PC-3 (cell line): ENCODE measurements around the gene KCNJ10.

Source experiments
- CTCF ChIP-seq: fragments of 300-600 bp; sonication (generic); conservative IDR thresholded peaks from 2 replicates; pipeline ENCODE4 v1.5.1; 2017; ENCODE audit warnings: antibody characterized with exemption, low read depth, mild to moderate bottlenecking, low read length
- EZH2phosphoT487 ChIP-seq: fragments of 300-600 bp; sonication (generic); IDR thresholded peaks from 2 replicates; pipeline ENCODE4 v1.6.1; 2018; ENCODE audit warnings: mild to moderate bottlenecking, antibody characterized with exemption, low read length, borderline replicate concordance

GRCh38 chr1:160030657-160031364 is 39.1 kb downstream of the KCNJ10 start:
- TF ChIP-seq CTCF (no peak), EZH2phosphoT487 (no peak)
